Mesodermal cell (in vitro differentiated cells): ENCODE results near the gene NME3.

Experiments used
- H3K27ac ChIP-seq: 2 replicates; pipeline ENCODE4 v1.7.0; 2013; ENCODE audit warnings: mild to moderate bottlenecking, low read depth, low read length, moderate library complexity; ENCODE audit not compliant: severe bottlenecking
- H3K36me3 ChIP-seq: 2 replicates; pipeline ENCODE4 v1.7.1; 2013; ENCODE audit warnings: mild to moderate bottlenecking, low read length, moderate library complexity; ENCODE audit not compliant: control insufficient read depth, insufficient read depth
- H3K4me1 ChIP-seq: one replicate; pipeline ENCODE4 v1.7.1; 2013; ENCODE audit warnings: mild to moderate bottlenecking, low read length; ENCODE audit not compliant: insufficient read depth, control insufficient read depth, poor library complexity, severe bottlenecking
- H3K4me3 ChIP-seq: 2 replicates; pipeline ENCODE4 v1.7.0; 2013; ENCODE audit warnings: low read length, control low read depth, mild to moderate bottlenecking; ENCODE audit not compliant: insufficient read depth, poor library complexity, severe bottlenecking; ENCODE audit errors: extremely low read depth
- H3K9me3 ChIP-seq: 2 replicates; pipeline ENCODE4 v1.7.1; 2013; ENCODE audit warnings: mild to moderate bottlenecking, low read length, moderate library complexity; ENCODE audit not compliant: control insufficient read depth
- WGBS, 2 experiments: methylation state at CpG; one replicate each; pipeline ENCODE4 v1.1.5; 2013; ENCODE audit warnings: missing lambda C conversion rate in 2 of 2; ENCODE audit not compliant: insufficient coverage in 2 of 2; 5-methylcytosine and 5-hydroxymethylcytosine counted together

Gene NME3

GRCh38 chr16:1767116-1767994 lies 4.0 kb downstream of the NME3 start:
- Histone ChIP-seq H3K9me3 (no peaks in the 10 kb centered on the region), H3K27ac (no peak overlapping the region), H3K4me1 (no peaks in the 10 kb centered on the region), H3K4me3 (no peak overlapping the region), H3K36me3 (peaks cover 53% of the 10 kb centered on the region)
- 95 to 97% methylated on average over 38 to 42 of the region's 42 CpGs for WGBS, 2 experiments

GRCh38 chr16:1766701-1767100 lies 4.6 kb downstream of the NME3 start:
- WGBS, 2 experiments, result 92 to 98% methylated on average over 18 of the region's 18 CpGs
- H3K27ac ChIP-seq, result no peak overlapping the region
- no peaks in the 10 kb centered on the region for H3K9me3 ChIP-seq
- H3K4me3 ChIP-seq, result no peak overlapping the region
- H3K36me3 ChIP-seq, result peaks cover 57% of the 10 kb centered on the region
- no peaks in the 10 kb centered on the region for H3K4me1 ChIP-seq

- H3K36me3 ChIP-seq, result peaks cover 57% of the 10 kb centered on the region
- H3K9me3 ChIP-seq, result no peaks in the 10 kb centered on the region
- H3K4me3 ChIP-seq, result no peak overlapping the region
- H3K4me1 ChIP-seq, result no peaks in the 10 kb centered on the region
- no peak overlapping the region for H3K27ac ChIP-seq
- 93 to 94% methylated on average over 16 to 19 of the region's 19 CpGs for WGBS, 2 experiments
These were observed 5.1 kb downstream of the NME3 start for GRCh38 chr16:1766231-1766630.

GRCh38 chr16:1765826-1766225 lies 5.5 kb downstream of the NME3 start:
- 90 to 95% methylated on average over 19 to 22 of the region's 22 CpGs for WGBS, 2 experiments
- H3K4me1 ChIP-seq, result no peaks in the 10 kb centered on the region
- no peak overlapping the region for H3K27ac ChIP-seq
- H3K36me3 ChIP-seq, result peaks cover 58% of the 10 kb centered on the region
- H3K4me3 ChIP-seq, result no peak overlapping the region
- H3K9me3 ChIP-seq, result no peaks in the 10 kb centered on the region

GRCh38 chr16:1764971-1765370 lies 6.4 kb downstream of the NME3 start:
- Histone ChIP-seq H3K9me3 (no peaks in the 10 kb centered on the region), H3K36me3 (peaks cover 66% of the 10 kb centered on the region), H3K4me3 (no peak overlapping the region), H3K27ac (no peak overlapping the region), H3K4me1 (no peaks in the 10 kb centered on the region)
- WGBS, 2 experiments, result 96% methylated on average over 21 of the region's 21 CpGs

DNA sequence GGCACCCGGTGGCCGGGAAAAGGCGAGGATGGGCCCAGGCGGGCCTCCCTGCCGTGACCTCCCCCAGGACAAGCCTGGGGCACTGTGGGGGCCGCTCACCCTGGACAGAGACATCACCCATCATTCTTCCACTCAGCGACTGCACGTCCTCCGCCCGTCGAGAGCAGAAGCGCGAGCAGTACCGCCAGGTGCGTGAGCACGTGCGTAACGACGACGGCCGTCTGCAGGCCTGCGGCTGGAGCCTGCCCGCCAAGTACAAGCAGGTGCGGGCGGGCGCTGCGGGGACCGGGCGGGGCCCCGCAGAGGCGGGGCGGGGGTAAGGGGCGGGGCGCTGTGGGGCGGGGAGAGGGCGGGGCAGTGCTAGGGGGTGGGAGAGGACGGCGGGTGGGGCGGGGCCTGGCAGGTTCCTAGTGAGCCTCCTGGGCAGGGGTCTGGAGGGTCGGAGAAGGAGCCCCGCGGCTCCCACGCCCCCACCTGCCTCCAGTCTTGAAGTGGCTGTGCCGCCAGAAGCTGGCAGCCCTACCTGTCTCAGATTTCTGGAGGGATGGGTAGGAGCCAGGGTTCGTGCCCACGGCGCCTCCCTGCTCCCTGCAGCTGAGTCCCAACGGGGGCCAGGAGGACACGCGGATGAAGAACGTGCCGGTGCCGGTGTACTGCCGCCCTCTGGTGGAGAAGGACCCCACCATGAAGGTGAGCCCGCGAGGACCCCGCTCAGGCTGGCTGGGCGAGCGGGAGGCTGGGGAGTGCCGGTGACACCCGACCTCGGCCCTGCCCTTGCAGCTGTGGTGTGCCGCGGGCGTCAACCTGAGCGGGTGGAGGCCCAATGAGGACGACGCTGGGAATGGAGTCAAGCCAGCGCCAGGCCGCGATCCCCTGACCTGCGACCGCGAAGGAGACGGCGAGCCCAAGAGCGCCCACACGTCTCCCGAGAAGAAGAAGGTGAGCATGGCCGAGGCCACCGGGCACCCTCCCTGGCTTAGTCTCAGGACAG lies 7.5 kb downstream of the NME3 start:
- peaks cover 69% of the 10 kb centered on the region for H3K36me3 ChIP-seq
- 62 to 64% methylated on average over 61 to 64 of the region's 81 CpGs for WGBS, 2 experiments

GRCh38 chr16:1762879-1763520 lies 8.3 kb downstream of the NME3 start:
- Histone ChIP-seq H3K4me3 (no peak overlapping the region), H3K27ac (no peak overlapping the region), H3K36me3 (peaks cover 65% of the 10 kb centered on the region), H3K4me1 (no peaks in the 10 kb centered on the region), H3K9me3 (no peaks in the 10 kb centered on the region)
- WGBS, 2 experiments, result 91 to 93% methylated on average over 24 of the region's 24 CpGs

More for the DNA sequence above, 7.5 kb downstream of the NME3 start:
- no peaks in the 10 kb centered on the region for H3K4me1 ChIP-seq
- no peak overlapping the region for H3K4me3 ChIP-seq
- no peak overlapping the region for H3K27ac ChIP-seq
- H3K9me3 ChIP-seq, result no peaks in the 10 kb centered on the region

- Histone ChIP-seq H3K36me3 (peaks cover 60% of the 10 kb centered on the region), H3K27ac (no peak overlapping the region), H3K4me3 (no peak overlapping the region), H3K9me3 (no peaks in the 10 kb centered on the region), H3K4me1 (no peaks in the 10 kb centered on the region)
- 95 to 96% methylated on average over 28 to 30 of the region's 30 CpGs for WGBS, 2 experiments
These were observed 9.0 kb downstream of the NME3 start for GRCh38 chr16:1762196-1762878.

GRCh38 chr16:1761751-1762150 lies 9.6 kb downstream of the NME3 start:
- 89 to 94% methylated on average over 10 to 11 of the region's 15 CpGs for WGBS, 2 experiments
- Histone ChIP-seq H3K4me3 (no peak overlapping the region), H3K9me3 (no peaks in the 10 kb centered on the region), H3K36me3 (peaks cover 56% of the 10 kb centered on the region), H3K27ac (no peak overlapping the region), H3K4me1 (no peaks in the 10 kb centered on the region)

GRCh38 chr16:1760911-1761310 lies 10.4 kb downstream of the NME3 start:
- Histone ChIP-seq H3K4me3 (no peak overlapping the region), H3K4me1 (no peaks in the 10 kb centered on the region), H3K36me3 (peaks cover 51% of the 10 kb centered on the region), H3K27ac (no peak overlapping the region), H3K9me3 (no peaks in the 10 kb centered on the region)
- WGBS, 2 experiments, result 93 to 98% methylated on average over 11 to 15 of the region's 15 CpGs
